Measurements from ENCODE around the gene FBXL5.

DNA sequence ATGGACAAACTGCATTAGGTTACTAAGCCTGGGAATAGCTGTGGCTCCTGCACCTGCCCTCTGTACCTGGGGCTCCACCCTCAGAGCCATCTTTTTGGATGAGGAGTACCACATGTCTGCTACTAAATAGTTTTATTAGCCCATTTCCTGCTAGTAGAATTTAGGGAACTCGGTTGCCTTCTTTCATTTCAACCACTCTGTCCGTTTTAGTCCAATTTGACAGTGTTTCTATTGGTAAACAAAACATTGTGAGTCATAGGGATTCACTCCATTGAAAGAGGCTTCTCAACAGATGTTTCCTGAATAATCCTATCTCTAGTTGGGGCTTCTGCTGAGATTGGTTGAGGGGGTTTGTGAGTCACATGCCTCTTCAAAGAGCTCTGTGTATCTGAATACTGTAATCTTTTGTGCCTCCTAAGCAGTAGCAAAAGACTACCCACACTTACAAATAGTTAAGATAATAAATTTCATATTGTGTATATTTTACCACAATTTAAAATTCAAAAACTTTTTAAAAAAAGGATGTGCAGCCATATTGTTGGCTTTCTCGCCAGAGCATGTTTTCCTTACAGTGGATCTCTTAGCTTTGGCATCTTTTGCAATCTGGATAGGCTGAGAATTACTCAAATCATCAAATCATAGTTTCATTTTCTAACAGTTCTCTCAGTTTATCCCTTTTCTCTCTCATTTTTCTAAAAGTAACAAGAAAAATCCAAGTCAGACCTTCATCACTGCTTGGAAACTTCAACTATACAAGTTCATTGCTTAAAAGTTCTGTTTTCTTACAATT is 36.4 kb upstream of the FBXL5 start:
- TF ChIP-seq CTCF (IDR thresholded peaks at IDR 0.05) (no peak), POLR2AphosphoS5 (IDR thresholded peaks at IDR 0.05) (no peak), POLR2A (IDR thresholded peaks at IDR 0.05) (no peak), EP300 (IDR thresholded peaks at IDR 0.05) (no peak)
